ENCODE data around the gene TRPM3. TPM values are rescaled to one million over a fixed set of nuclear protein-coding genes. Genes with fewer than 3 reads are reported as not detected.

The TRPM3 gene
- total RNA-seq, 4 donors from 2014 or later, result 0.51 to 8.4 (median 3.3) TPM

- Histone ChIP-seq H3K4me3 (no peak overlapping the region), H3K4me1 (peaks cover 0 to 23% of the 10 kb centered on the region in 2 donors), H3K9me3 (no peaks in the 10 kb centered on the region), H3K27me3 (no peaks in the 10 kb centered on the region), H3K36me3 (no peaks in the 10 kb centered on the region), H3K27ac (peak overlapping the region in 1 of 2 donors; percentile 30)
- no peak for DNase-seq
- TF ChIP-seq CTCF (IDR thresholded peaks at IDR 0.05) (no peak), POLR2A (IDR thresholded peaks at IDR 0.05) (no peak)
- intact Hi-C loops (cut with DNase I; ENCODE audit: low total_unique reads), result no loop called here
Observed at GRCh38 chr9:70493029-70493428, 628.4 kb downstream of the TRPM3 start.

- H3K4me1 ChIP-seq, result peaks cover 0 to 23% of the 10 kb centered on the region in 2 donors
Observed at GRCh38 chr9:70492319-70492777, 629.1 kb downstream of the TRPM3 start.

GRCh38 chr9:70491426-70492318 is 629.7 kb downstream of the TRPM3 start:
- no peak overlapping the region for H3K4me3 ChIP-seq
- H3K4me1 ChIP-seq, result peaks cover 0 to 23% of the 10 kb centered on the region in 2 donors
- no peak overlapping the region for H3K27ac ChIP-seq
- no peaks in the 10 kb centered on the region for H3K36me3 ChIP-seq
- TF ChIP-seq POLR2A (IDR thresholded peaks at IDR 0.05), result no peak
- intact Hi-C loops (cut with DNase I; ENCODE audit: low total_unique reads), result no loop called here
- H3K9me3 ChIP-seq, result no peaks in the 10 kb centered on the region
- no peak for DNase-seq
- H3K27me3 ChIP-seq, result no peaks in the 10 kb centered on the region

More at GRCh38 chr9:70492319-70492777, 629.1 kb downstream of the TRPM3 start:
- Histone ChIP-seq H3K36me3 (no peaks in the 10 kb centered on the region), H3K27ac (no peak overlapping the region), H3K27me3 (no peaks in the 10 kb centered on the region), H3K4me3 (no peak overlapping the region), H3K9me3 (no peaks in the 10 kb centered on the region)
- DNase-seq, result no peak
- intact Hi-C loops (cut with DNase I; ENCODE audit: low total_unique reads), result no loop called here
- no peak for TF ChIP-seq CTCF (IDR thresholded peaks at IDR 0.05)
- TF ChIP-seq POLR2A (IDR thresholded peaks at IDR 0.05), result no peak

- Histone ChIP-seq H3K27me3 (no peaks in the 10 kb centered on the region), H3K4me3 (no peak overlapping the region), H3K27ac (no peak overlapping the region), H3K36me3 (no peaks in the 10 kb centered on the region), H3K4me1 (peaks cover 0 to 23% of the 10 kb centered on the region in 2 donors), H3K9me3 (no peaks in the 10 kb centered on the region)
- DNase-seq, result no peak
- intact Hi-C loops (cut with DNase I; ENCODE audit: low total_unique reads), result no loop called here
- TF ChIP-seq CTCF (IDR thresholded peaks at IDR 0.05) (no peak), POLR2A (IDR thresholded peaks at IDR 0.05) (no peak)
Observed at GRCh38 chr9:70490478-70490877, 630.9 kb downstream of the TRPM3 start.

- Histone ChIP-seq H3K27me3 (no peaks in the 10 kb centered on the region), H3K36me3 (no peaks in the 10 kb centered on the region), H3K27ac (peak overlapping the region; percentile 70 to 77), H3K4me1 (peaks cover 1 to 23% of the 10 kb centered on the region in 2 donors), H3K9me3 (no peaks in the 10 kb centered on the region), H3K4me3 (no peak overlapping the region)
- DNase-seq, result peak in 1 of 2 donors; percentile 43
- TF ChIP-seq POLR2A (IDR thresholded peaks at IDR 0.05), result no peak
- intact Hi-C loops (cut with DNase I; ENCODE audit: low total_unique reads), result loop anchor here (5.0 kb wide), 1 partner anchor 99 kb away; no protein-coding TSS in a partner anchor
Observed at GRCh38 chr9:70488793-70489105, 632.7 kb downstream of the TRPM3 start.

- H3K4me1 ChIP-seq, result peaks cover 3 to 20% of the 10 kb centered on the region in 2 donors
- intact Hi-C loops (cut with DNase I; ENCODE audit: low total_unique reads), result loop anchor here (5.0 kb wide), 1 partner anchor 99 kb away; no protein-coding TSS in a partner anchor
- no peak for DNase-seq
- H3K9me3 ChIP-seq, result no peaks in the 10 kb centered on the region
- no peak overlapping the region for H3K4me3 ChIP-seq
- no peaks in the 10 kb centered on the region for H3K36me3 ChIP-seq
- no peak for TF ChIP-seq POLR2A (IDR thresholded peaks at IDR 0.05)
- TF ChIP-seq CTCF (IDR thresholded peaks at IDR 0.05), result no peak
- H3K27me3 ChIP-seq, result no peaks in the 10 kb centered on the region
- peak overlapping the region; percentile 70 to 77 for H3K27ac ChIP-seq
Observed at GRCh38 chr9:70488098-70488792, 633.2 kb downstream of the TRPM3 start.
